ENCODE results near the gene CAB39L.

Gene CAB39L

GRCh38 chr13:49315036-49315565, 128.8 kb downstream of the CAB39L start:
- H3K4me3 ChIP-seq (ENCODE audit: low read depth, low read length), result no peak overlapping the region
- no peak for TF ChIP-seq CTCF (IDR thresholded peaks at IDR 0.05; ENCODE audit: low read depth, low read length)

GRCh38 chr13:49314344-49314882, 129.5 kb downstream of the CAB39L start:
- TF ChIP-seq CTCF (IDR thresholded peaks at IDR 0.05; ENCODE audit: low read depth, low read length), result no peak
- no peak overlapping the region for H3K4me3 ChIP-seq (ENCODE audit: low read depth, low read length)

- TF ChIP-seq CTCF (IDR thresholded peaks at IDR 0.05; ENCODE audit: low read depth, low read length), result no peak
- H3K4me3 ChIP-seq (ENCODE audit: low read depth, low read length), result no peak overlapping the region
Observed at GRCh38 chr13:49311816-49312215, 132.0 kb downstream of the CAB39L start.

- TF ChIP-seq CTCF (IDR thresholded peaks at IDR 0.05; ENCODE audit: low read depth, low read length), result no peak
Observed at GRCh38 chr13:49310251-49310650, 133.6 kb downstream of the CAB39L start.

GRCh38 chr13:49308921-49309408, 134.9 kb downstream of the CAB39L start:
- H3K4me3 ChIP-seq (ENCODE audit: low read depth, low read length), result no peak overlapping the region
- TF ChIP-seq CTCF (IDR thresholded peaks at IDR 0.05; ENCODE audit: low read depth, low read length), result no peak

More at GRCh38 chr13:49310251-49310650, 133.6 kb downstream of the CAB39L start:
- H3K4me3 ChIP-seq (ENCODE audit: low read depth, low read length), result no peak overlapping the region

- H3K4me3 ChIP-seq (ENCODE audit: low read depth, low read length), result no peak overlapping the region
- no peak for TF ChIP-seq CTCF (IDR thresholded peaks at IDR 0.05; ENCODE audit: low read depth, low read length)
Observed at GRCh38 chr13:49308097-49308875, 135.6 kb downstream of the CAB39L start.

- no peak for TF ChIP-seq CTCF (IDR thresholded peaks at IDR 0.05; ENCODE audit: low read depth, low read length)
- H3K4me3 ChIP-seq (ENCODE audit: low read depth, low read length), result no peak overlapping the region
Observed at GRCh38 chr13:49307365-49307764, 136.5 kb downstream of the CAB39L start.

All from WI38 (cell line).